HG02852 (cell line): ENCODE data around the gene FMN1.

Source experiments
- ATAC-seq: cut with Tn5 transposase; IDR thresholded peaks from one replicate; pipeline ENCODE4 v1.9.1; 2021; ENCODE audit warnings: mild to moderate bottlenecking, moderate library complexity; ENCODE audit not compliant: unreplicated experiment

Gene FMN1

DNA sequence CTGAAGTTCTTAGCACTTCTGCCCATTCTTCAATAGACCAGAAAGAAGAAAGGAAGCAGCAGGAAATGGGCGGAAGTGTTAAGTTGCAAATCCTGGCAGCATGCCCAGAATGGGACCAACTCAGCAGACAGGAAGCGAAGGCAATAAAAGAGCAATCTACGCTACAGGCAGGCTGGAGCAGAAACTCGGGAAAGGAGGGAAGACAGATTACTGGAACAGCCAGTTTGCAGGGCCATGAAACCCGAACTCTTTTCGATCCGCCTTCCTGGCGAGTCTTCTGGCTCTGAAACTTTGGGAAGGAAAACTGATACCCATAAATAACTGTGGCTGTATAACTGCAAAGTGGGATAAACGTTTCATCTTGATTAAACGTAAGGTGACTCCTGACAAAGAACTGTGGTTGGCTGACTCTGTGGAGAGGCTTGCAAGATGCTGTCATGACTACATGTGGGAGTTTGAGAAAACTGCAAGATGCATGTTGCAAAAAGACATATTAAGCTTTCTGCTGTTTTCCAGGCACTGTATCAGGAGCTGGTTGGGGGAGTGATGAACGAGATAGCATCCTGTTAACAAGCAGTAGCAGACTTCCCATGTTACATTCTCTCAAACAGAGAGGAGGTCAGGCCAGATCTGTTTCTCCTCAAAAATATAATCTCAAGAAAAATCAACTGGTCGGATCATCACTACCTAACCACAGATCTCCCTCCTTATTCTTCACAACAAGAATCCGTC, 67.8 kb downstream of the FMN1 start:
- no peak for ATAC-seq

DNA sequence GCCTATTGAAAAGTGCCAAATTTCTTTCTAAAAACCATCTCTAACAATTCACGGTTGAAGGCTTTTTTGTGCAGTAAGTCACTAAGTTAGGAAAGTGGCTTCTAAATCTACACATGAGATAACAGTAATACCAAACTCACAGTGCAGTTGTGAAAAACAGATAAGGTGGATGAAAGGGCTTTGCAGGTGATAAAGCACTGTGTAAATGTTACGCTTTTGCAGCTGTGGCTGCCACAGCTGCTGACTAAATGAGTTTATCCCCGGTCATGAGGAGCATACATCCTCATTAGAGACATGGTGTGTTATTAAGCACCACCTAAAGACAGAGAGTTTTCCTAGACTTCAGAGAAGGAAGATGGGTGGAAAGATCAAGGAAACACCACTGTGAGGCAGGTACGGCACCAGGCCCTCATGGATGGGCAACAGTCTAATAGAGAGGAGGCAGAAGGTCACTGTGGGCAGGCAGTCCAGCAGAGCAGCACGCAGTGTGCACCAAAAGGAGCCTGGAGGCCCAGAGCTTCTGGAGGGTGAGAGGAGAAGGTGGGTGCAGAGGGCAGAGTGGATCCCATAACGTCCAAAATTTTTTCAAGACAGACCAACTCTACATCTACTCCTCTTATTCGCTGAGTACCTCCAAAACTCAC, 68.5 kb downstream of the FMN1 start:
- no peak for ATAC-seq

DNA sequence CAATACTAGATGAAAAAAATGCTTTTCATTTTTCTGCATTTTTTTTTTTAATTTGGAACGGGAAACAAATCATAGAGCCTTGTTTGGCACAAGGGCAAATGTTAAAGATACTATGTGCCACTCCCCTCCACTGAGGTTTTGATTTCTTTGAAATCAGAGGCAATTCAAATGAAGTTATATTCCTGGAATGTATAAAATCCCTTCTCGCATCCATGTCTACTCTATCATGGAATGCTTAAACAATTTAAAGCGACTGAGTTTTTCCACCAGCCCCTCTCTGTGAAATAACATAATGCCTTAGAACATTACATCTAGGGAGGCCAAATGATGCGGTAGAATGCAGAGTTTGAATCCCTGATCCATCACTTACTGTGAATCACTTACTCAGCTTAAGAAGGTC, 69.7 kb downstream of the FMN1 start:
- ATAC-seq, result no peak

DNA sequence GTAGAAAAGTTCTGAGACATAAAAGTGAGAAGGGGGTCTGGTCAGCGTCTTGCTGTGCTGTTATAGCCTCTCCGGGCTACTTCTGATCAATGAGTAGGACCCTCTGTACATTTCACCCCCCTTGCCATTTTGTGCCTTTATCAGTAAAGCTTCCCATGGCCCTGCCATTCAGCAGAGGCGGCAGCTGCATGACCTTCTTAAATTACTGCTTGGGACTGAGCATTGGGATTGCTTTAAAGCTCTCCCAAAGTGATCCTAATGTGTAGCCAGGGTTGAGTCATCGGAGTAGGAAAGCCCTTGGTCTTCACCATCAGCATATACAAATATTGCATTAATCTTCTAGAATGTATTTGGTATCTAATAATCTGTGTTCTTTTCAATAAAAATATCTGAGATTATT, 70.2 kb downstream of the FMN1 start:
- ATAC-seq, result no peak

DNA sequence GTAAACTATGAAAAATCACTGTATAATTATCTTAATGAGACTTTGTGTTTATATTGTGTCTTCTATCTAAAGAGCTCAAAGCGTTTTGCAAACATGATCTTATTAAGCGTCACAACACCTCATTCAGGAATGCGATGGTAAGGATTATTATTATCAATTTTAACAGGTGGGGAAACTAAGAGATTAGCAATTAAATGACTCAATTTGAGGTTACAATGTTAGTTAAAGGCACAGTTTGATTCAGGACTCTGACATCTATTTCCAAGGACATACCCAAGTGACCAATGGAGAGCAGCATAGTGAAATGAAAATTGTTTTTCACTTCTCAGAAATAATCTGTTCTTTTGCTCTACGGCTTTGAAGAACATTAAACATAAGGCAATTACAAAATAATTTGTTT, 74.6 kb downstream of the FMN1 start:
- no peak for ATAC-seq

DNA sequence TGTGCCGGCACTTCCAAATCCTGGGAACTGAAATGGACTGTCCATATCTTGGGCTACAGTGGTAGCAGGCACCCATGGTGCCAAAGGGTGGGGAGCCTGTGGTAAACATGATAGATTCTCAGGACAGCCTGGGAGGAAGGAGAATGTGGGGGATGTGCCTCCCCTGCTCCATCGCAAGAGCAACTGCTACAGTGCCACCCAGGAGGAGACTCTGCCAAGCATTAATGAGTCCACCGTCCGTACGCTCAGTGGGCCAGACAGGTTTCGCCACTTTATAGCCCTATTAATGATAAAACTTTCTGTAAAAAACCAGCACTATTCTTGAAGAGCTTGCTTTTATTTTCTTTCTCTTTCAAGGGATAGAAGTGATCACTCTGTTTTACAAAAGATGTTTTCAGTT, 75.2 kb downstream of the FMN1 start:
- no peak for ATAC-seq

DNA sequence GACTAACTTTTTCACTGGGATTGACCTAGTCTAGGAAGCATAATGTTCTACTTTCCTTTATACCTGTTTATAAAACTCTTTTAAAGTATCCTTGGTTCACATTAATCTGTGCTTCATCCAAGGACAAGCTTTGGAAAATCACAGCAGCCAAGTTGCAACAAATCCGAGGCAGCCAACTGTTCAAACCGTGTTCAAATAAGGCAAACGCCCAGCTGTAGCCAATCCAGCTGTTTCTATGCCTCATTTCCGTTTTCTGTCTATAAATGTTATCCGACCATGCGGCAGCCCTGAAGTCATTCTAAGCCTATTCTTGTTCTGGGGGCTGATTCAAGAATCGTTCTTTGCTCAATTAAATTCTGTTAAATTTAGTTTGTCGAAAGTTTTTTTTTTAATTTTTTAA, 78.3 kb downstream of the FMN1 start:
- ATAC-seq, result no peak

DNA sequence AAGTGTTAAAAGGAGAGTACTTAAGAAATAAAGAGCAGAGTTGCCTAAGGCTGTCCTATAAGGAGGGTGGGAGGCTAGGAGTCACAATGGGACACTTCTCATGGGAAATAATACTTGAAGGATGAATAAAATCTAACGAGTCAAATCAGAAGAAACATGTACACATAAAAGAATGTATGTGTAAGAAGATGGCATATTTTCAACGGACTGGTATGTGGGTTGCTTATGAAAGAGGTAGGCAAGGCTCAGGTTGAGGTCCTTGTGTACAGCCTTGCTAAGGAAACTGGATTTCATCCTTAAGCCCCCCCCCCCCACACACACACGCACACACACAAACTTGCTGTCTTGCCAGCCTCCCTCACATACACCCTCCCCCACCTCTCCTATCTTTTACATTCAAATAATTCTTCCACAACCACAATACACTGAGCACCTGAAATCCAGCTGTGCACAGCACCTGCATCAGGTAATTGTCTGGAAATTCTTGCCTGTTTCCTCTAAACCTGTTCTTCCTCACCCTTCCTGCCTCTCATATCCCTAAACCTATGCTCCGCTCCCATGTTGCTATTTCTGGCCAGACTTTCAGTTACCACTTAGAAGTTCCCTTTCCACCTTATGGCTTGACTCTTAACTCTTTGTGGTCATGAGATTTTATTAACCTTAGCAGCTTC, 79.2 kb downstream of the FMN1 start:
- no peak for ATAC-seq

DNA sequence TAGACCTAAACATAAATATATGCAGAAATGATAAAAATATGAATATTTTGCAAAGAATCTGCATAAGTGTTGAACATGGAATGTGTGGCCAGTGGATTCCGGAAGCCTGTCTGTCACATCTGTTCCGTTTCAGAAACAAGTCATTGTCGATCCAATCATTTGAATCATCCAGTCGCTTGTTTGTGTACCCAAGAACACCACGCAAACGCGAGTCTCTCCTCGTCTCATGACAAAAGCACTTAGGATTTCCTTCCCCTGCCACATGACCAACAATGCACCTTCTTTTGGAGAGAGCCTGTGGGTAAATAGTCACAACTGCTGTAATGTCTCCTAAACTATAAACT, 80.2 kb downstream of the FMN1 start:
- no peak for ATAC-seq

DNA sequence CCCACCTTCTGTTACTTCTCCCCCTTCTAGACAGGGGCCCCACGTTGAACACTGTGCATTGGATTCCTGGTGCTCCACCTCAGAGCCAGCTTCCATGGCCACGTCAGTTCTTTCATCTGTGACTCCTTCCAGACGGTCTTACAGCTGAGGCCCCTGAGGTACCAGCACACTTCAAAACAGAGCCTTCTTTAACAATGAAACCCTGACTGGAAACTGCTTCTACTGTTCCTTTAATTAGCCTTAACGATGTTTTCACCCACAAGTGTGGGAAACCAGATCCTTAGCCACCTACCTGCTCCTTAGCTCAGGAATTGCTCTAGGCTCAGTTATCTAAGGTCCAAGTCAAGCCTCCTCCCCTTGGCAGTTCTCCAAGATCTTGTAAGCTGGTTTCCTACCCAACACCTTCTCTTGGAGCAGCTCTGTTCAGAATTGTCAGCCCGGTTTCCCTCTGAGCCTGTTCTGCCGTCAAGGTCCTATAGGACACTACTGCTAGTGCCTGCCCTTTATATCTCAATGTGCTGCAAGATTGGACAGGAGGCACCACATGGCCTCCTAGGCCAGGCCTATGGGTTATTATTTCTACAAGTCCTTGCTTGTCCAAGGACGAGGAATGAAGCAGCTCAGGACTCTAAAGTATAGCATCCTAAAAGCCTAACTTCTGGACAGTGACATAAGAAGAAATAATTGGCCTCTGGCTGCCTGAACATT, 80.7 kb downstream of the FMN1 start:
- no peak for ATAC-seq

DNA sequence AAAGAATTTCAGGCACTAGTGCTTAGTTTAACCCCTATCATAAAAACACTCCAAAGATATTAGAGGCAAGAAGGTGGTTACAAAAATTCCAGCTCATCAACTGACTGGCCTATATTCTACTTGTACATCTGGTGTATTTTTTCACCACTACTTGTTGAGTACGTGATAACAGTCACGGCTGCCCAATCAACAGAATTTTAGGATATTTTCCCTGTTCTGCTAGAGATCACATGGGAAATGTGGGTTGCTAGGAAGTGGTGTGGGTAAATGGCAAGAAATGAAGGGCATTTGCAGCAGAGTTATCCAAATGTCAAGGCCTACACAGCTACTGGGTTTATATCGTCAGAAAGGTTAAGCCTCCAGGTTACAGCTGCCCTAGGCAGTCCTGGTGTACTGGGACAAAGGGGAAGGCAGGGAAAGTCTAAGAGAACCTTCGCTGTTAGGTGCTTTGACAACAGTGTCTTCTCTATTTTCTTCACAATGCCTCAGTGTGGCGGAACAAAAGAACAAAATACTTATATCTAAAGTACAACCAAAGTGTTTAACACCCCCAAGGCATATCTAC, 81.9 kb downstream of the FMN1 start:
- no peak for ATAC-seq

DNA sequence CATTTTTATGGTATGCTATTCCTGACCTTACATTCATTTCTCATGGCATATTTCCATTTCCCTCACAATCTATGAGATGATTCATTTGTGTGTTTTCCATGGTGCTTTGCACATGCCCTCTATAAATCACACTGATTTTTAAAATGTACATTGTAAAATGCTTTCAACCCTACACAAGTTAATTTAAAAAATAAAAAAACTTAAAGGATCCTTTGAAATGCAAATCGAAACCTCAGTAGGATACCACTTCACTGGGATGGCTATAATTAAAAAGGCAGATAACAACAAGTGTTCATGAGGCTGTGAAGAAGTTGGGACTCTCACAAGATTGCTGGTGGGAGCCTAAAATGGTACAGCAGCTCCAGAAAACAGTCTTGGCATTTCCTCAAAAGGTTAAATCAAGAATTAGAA, 83.5 kb downstream of the FMN1 start:
- ATAC-seq, result no peak

DNA sequence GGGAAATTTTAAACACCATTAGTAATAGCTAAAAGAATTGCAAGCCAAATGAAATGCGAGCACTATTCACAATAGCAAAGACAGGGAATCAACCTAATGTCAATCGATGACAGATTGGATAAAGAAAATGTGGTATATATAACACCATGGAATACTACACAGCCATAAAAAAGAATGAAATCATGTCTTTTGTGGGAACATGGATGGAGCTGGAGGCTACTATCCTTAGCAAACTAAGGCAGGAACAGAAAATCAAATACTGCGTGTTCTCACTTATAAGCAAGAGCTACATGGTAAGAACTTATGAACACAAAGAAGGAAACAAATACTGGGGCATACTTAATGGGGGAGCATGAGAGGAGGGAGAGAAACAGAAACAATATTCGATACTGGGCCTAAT, 85.2 kb downstream of the FMN1 start:
- no peak for ATAC-seq

DNA sequence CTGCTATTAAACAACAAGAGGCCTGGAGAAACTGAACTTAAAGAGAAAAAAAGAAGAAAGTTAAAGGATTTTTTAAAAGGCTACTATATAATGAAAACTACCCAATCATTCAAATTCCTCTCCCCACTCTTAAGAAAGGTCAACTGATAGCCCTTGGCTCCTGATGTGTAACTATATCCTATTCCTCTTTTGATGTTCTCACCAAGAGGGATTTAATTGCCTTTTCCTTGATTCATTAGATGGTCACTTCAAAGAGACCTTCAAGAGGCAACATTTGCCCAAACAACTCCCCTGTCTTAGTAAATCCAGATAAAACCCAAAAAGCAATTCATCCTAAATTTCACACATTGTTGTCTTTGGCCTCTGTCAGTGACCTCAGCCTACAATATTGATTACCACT, 86.0 kb downstream of the FMN1 start:
- no peak for ATAC-seq

DNA sequence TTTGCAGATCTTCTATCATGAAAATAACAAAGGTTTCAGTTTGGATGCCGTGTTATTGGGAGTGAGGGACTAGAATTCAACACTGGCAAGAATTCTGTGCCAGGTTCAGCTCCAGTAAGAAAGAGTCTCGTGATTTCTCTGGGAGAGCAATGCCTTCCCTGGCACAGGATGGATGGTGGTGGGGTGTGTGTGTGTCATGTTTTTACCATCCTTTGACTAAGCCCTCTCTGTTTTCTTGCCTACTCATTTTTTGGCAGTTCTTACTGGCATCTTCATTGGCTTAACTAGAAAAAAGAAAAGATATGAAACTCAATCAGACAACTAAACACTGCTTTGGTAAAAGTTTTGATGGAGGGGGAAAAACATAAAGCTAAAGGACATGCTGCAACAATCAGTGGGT, 86.6 kb downstream of the FMN1 start:
- ATAC-seq, result no peak

DNA sequence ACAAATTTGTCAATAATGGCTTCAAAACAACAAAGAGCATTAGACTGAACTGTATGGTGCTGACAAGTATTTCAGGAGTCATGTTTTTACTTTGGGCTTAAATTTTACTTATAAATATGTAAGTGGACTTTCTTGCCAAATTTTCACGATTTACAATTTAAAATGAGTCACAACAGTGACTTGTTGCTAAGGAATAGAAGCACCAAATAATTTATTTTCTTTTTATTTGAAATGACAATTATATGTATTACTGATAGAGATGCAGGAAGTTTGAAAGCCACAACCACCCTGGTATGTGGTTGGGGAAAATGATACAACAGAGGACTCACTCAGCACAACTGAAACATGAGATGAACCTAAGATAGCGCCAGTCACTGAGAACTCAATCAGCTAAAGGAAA, 90.3 kb downstream of the FMN1 start:
- no peak for ATAC-seq

DNA sequence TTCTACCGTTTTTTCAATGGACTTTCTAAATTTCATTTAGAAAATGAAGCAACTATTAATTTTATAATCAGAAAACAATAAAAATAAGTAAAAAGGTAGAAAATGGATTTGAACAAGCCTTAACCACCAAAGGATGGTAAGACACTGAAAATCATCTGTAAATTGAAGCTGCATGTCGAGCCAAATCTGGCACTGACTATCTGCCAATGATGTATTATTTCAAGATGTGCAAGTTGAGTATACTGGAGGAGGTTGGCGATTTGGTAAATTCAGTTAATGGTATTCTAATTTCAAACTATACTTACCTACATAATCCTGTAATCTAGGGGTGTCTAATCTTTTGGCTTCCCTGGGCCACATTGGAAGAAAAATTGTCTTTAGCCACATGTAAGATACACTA, 93.5 kb downstream of the FMN1 start:
- ATAC-seq, result no peak

DNA sequence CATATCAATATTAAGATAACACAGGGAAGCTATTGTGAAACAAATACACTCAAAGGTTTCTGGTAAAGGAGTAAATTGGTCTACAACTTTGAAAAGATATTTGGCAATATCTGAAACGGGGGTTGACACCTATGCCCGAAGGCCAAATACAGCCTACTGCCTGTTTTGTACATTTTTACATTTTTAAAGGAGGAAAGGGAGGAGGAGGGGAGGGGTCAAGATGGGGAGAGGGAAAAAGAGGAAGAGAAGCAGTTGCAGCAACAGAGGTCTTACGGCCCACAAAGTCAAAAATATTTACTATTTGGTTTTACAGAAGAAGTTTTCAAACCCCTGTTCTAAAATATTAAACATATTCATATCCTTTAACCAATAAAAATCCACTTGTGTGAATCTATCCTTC, 94.2 kb downstream of the FMN1 start:
- ATAC-seq, result no peak

DNA sequence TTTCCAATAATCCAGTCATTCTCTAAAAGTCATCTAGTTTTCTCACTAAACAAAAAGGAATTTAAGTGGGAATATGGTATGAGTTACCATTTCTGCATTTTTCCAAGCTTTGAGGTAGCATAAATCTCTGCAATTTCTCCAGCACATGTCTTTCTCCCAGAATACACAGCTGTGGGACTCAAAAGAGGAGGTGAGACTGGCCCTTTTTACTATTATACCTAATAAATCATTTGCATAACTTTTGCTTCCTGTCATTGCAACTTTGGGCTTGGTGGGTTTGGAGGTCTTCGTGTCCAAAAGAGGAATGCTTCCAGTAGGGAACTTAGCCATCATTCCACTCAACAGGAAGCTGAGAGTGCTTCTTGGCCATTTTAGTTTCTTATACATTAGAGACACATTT, 94.8 kb downstream of the FMN1 start:
- ATAC-seq, result no peak

DNA sequence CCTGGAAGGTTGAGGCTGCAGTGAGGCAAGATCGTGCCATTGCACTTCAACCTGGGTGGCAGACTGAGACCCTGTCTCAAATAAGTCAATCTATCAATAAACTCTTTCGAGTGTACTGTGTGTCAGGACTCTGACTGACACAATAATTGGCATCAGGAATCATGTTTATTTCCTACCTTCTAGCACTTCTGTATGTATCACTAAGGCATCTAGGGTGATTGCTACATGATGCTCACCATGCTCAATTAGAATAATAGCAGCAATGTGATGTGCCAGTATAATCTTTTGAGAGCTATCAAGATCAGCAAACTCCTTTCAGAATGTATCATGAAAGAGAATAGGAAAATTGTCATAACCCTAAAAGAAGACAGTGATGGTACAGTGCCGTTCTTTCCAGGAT, 95.3 kb downstream of the FMN1 start:
- no peak for ATAC-seq
